Epithelial cell of esophagus (primary cell): Measurements from ENCODE around the gene OVOL1.

Experiments used
- DNase-seq: peaks from one replicate; pipeline ENCODE4 v3.0.0; 2010; ENCODE audit warnings: low read depth
- H3K4me3 ChIP-seq: 2 replicates; pipeline ENCODE4 v1.5.1; 2011; ENCODE audit warnings: mild to moderate bottlenecking, low read length, control low read depth
- CTCF ChIP-seq: IDR thresholded peaks from 2 replicates; pipeline ENCODE4 v1.5.1; 2011; ENCODE audit warnings: low read depth, mild to moderate bottlenecking, low read length, control low read depth, inconsistent platforms; ENCODE audit not compliant: insufficient read depth; ENCODE audit errors: missing control alignments

The OVOL1 gene

GRCh38 chr11:65811764-65812475 is 25.1 kb downstream of the OVOL1 start:
- no peak for DNase-seq

GRCh38 chr11:65814131-65814985 is 27.5 kb downstream of the OVOL1 start:
- TF ChIP-seq CTCF, result no peak
- DNase-seq, result peak; percentile 82
- H3K4me3 ChIP-seq, result no peak overlapping the region

More at GRCh38 chr11:65811764-65812475, 25.1 kb downstream of the OVOL1 start:
- TF ChIP-seq CTCF, result no peak
- H3K4me3 ChIP-seq, result no peak overlapping the region

GRCh38 chr11:65814986-65815565 is 28.2 kb downstream of the OVOL1 start:
- TF ChIP-seq CTCF, result no peak
- no peak for DNase-seq
- no peak overlapping the region for H3K4me3 ChIP-seq

GRCh38 chr11:65816696-65817095 is 29.8 kb downstream of the OVOL1 start:
- no peak for TF ChIP-seq CTCF
- no peak for DNase-seq
- no peak overlapping the region for H3K4me3 ChIP-seq

- no peak for TF ChIP-seq CTCF
- DNase-seq, result no peak
- peak overlapping the region; percentile 50 for H3K4me3 ChIP-seq
Observed at GRCh38 chr11:65817312-65817834, 30.5 kb downstream of the OVOL1 start.

- H3K4me3 ChIP-seq, result peak overlapping the region; percentile 50
- peak; percentile 82 for DNase-seq
- peak; percentile 80 for TF ChIP-seq CTCF
Observed at GRCh38 chr11:65817835-65818680, 31.2 kb downstream of the OVOL1 start.
